NB4 (cell line): ENCODE data around the gene CCDC120.

ENCODE experiments used
- DNase-seq: peaks from one replicate; pipeline ENCODE4 v3.0.0; 2010; ENCODE audit warnings: low read depth
- H3K4me3 ChIP-seq: one replicate; pipeline ENCODE4 v1.5.1; 2011; ENCODE audit warnings: mild to moderate bottlenecking, low read depth, low read length, moderate library complexity
- MYC ChIP-seq: IDR thresholded peaks from 2 replicates; pipeline ENCODE4 v1.6.1; 2011; ENCODE audit warnings: low read depth, low read length
- POLR2A ChIP-seq: IDR thresholded peaks from 2 replicates; pipeline ENCODE4 v1.6.1; 2011; ENCODE audit warnings: mild to moderate bottlenecking; ENCODE audit not compliant: insufficient read length; ENCODE audit errors: extremely low read depth
- TF ChIP-seq, protein P1 (sequence below): IDR thresholded peaks from 2 replicates; pipeline ENCODE4 v1.6.1; 2011; ENCODE audit warnings: low read depth, low read length
- TF ChIP-seq, protein P2 (sequence below): IDR thresholded peaks from one replicate; pipeline ENCODE4 v1.5.1; 2012; ENCODE audit warnings: low read depth, low read length

The CCDC120 gene

DNA sequence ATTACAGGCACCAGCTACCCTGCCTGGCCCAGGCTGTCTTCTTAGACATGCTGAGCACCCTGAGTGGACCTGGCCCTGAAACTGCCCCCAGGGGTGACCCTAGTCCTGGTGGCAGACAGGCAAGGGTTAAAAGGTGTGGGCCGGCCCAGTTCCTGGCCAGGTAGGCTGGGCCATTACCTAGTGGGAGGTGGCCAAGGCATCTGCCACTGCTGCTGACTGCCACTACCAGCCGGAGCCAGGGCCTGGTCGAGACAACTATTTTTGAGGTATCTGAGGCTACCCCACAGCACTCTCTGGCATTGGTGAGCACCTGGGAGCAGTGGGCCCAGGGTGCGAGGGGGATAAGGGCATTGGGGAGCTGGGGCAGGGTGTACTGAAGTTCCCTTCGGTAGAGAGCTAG is at the start of gene CCDC120:
Gene CCDC120, plus strand, starts transcription at position 206 of the 400 bp plus-strand sequence. CDS start 3,043 bp downstream, outside the sequence.
- DNase-seq, result no peak
- TF ChIP-seq, protein P1, sequence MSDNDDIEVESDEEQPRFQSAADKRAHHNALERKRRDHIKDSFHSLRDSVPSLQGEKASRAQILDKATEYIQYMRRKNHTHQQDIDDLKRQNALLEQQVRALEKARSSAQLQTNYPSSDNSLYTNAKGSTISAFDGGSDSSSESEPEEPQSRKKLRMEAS, result no peak
- TF ChIP-seq, protein P2, sequence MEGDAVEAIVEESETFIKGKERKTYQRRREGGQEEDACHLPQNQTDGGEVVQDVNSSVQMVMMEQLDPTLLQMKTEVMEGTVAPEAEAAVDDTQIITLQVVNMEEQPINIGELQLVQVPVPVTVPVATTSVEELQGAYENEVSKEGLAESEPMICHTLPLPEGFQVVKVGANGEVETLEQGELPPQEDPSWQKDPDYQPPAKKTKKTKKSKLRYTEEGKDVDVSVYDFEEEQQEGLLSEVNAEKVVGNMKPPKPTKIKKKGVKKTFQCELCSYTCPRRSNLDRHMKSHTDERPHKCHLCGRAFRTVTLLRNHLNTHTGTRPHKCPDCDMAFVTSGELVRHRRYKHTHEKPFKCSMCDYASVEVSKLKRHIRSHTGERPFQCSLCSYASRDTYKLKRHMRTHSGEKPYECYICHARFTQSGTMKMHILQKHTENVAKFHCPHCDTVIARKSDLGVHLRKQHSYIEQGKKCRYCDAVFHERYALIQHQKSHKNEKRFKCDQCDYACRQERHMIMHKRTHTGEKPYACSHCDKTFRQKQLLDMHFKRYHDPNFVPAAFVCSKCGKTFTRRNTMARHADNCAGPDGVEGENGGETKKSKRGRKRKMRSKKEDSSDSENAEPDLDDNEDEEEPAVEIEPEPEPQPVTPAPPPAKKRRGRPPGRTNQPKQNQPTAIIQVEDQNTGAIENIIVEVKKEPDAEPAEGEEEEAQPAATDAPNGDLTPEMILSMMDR, result no peak
- no peak for TF ChIP-seq POLR2A
- no peak for TF ChIP-seq MYC
- no peak within 1 kb of the TSS for H3K4me3 ChIP-seq

DNA sequence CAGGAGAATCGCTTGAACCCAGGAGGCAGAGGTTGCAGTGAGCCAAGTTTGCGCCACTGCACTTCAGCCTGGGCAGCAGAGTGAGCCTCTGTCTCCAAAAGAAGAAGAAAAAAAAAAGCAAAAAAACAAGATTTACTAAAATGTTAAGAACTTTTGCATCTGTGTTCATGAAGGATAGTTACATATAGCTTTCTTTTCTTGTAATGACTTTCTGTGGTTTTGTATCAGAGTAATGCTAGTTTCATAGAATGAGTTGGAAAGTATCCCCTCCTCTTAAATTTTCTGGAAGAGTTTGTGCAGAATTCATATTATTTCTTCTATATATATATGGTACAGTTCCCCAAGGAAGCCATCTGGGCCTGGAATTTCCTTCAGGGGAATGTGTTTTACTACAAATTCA is 39.7 kb upstream of the CCDC120 start:
- TF ChIP-seq MYC, result no peak
- TF ChIP-seq, protein P1, result no peak
- TF ChIP-seq, protein P2, result no peak
- TF ChIP-seq POLR2A, result no peak
- no peak overlapping the region for H3K4me3 ChIP-seq
- no peak for DNase-seq

DNA sequence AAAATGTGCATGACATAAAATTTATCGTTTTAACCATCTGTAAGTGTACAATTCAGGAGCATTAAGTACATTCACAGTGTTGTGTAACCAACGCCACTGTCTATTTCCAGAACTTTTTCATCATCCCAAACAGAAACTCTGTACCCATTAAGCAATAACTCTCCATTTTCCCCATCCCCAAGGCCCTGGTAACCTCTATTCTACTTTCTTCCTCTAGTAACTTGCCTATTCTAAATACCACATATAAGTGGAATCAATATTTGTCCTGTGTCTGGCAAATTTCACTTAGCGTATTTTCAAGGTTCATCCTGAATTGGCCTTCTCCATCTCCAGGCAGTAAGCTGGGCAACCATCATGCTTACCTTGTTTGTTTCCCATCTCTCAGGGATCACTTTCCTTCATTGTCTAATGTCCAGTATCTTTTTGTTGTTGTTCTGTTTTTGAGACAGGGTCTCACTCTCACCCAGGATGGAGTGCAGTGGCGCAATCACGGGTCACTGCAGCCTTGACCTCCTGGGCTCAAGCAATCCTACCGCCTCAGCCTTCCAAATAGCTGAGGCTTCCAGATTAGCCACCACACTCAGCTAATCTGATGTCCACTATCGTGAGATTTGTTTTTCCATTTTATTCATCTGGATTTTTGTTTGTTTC is 39.1 kb upstream of the CCDC120 start:
- H3K4me3 ChIP-seq, result no peak overlapping the region
- TF ChIP-seq POLR2A (no peak), MYC (no peak)
- TF ChIP-seq, protein P1, result no peak
- TF ChIP-seq, protein P2, result no peak
- DNase-seq, result no peak

DNA sequence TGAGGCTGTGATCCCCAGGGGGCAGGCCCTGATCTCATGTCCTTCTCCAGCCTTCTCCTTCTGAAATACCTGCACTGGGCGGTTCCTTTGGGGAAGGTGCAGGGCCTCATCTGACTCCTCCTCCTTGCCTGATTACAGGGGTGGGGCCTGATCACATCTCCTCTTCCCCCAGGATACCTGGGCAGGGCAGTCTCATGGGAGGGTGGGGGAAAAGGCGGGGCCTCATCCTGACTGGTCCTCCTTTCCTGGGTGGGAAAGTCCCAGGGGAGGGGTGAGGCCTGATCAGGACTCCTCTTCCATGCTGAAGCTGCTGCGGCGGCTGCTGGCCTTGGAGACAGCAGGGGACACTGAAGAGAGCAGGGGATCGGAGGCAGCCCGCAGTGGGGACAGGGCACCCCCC is 28.9 kb upstream of the CCDC120 start:
- no peak for DNase-seq
- TF ChIP-seq POLR2A, result no peak
- TF ChIP-seq, protein P2, result no peak
- no peak for TF ChIP-seq MYC
- H3K4me3 ChIP-seq, result no peak overlapping the region

DNA sequence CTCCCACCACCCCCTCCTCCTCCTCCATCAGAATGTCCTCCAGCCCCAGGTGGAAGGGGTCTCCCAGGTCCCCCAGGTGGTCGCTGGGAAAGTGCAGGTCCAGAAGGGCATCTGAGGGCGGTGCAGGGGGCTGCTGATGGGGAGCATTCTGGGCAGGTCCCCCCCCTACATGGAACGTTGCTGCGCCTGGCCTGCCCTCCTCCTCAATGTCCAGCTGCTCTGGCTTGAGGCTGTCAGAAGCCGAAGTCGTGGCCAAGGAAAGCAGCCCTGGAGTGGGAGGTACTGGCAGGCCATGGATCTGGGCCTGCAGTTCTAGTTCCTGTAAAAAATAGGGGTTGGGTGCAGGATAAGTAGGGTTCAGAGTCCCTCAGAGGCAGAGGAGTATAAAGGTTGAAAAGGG is 28.5 kb upstream of the CCDC120 start:
- no peak overlapping the region for H3K4me3 ChIP-seq
- DNase-seq, result no peak
- TF ChIP-seq MYC, result no peak
- TF ChIP-seq, protein P2, result no peak
- TF ChIP-seq POLR2A, result no peak
- TF ChIP-seq, protein P1, result no peak
